ENCODE results near the gene APOD. TPM values are rescaled to one million over a fixed set of nuclear protein-coding genes. Genes with fewer than 3 reads are reported as not detected.

Gene APOD
- total RNA-seq, 1 donor from 2014 or later, result 2.5 TPM

GRCh38 chr3:195587824-195588223 is 4.1 kb upstream of the APOD start:
- intact Hi-C loops (cut with micrococcal nuclease), result loop anchor here (2.0 kb wide), 2 partner anchors 21 to 37 kb away; no protein-coding TSS in a partner anchor

GRCh38 chr3:195587406-195587805 is 3.7 kb upstream of the APOD start:
- intact Hi-C loops (cut with micrococcal nuclease), result loop anchor here (2.0 kb wide), 2 partner anchors 21 to 37 kb away; no protein-coding TSS in a partner anchor

- intact Hi-C loops (cut with micrococcal nuclease), result no loop called here
These were observed 767 bp upstream of the APOD start for GRCh38 chr3:195584543-195584870.

DNA sequence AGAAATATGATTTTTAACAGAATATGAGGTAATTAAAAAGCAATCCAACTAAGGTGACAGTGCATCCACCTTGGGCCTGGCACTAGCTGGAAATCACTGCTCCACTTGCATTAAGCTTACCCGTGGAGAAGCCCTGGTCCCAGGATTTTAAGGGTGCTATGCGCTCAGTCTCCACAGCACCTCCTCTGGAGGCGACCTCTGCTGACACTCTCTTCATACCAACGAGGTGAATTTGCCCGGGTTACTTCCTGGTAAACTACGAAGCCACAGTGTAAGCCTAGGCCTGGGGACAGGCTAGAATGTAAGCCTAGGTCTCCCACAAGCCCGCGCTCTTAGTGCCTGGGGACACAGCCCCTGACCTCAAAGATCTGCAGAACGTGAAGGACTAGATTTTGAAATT is 793 bp downstream of the APOD start:
- intact Hi-C loops (cut with micrococcal nuclease), result no loop called here

DNA sequence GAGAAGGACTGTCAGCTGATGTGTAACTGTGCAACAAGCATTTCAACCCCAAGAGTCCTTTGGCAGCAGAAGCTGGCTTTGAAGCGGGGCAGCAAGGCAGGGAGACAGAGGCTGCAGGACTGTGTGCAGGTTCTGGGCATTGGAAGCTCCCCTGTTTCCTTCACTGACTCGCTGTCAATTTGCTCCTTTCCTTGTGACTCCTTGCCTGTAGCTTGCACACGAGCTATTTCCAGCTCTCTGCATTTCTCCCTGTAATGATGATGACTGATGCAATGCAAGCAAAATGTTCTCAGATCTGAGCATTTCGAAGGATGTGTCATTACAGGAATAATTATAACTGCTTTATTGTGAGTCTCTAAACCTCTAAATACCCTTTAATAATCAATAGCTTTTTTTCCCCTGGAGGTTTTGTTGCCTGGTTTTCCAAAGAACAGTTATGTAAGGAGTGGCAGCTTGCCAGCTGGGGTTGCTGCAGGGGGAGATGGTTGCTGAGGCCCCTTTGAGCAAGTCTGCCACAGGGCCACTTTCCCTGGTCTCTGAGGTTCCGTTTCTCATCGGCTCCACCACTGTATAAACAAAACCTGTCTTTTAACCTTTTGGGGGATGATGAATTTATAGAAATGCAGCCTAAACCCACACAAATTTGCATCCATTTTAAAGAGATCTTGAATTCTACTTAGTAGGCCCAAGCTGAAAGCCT is 2.8 kb downstream of the APOD start:
- intact Hi-C loops (cut with micrococcal nuclease), result no loop called here

DNA sequence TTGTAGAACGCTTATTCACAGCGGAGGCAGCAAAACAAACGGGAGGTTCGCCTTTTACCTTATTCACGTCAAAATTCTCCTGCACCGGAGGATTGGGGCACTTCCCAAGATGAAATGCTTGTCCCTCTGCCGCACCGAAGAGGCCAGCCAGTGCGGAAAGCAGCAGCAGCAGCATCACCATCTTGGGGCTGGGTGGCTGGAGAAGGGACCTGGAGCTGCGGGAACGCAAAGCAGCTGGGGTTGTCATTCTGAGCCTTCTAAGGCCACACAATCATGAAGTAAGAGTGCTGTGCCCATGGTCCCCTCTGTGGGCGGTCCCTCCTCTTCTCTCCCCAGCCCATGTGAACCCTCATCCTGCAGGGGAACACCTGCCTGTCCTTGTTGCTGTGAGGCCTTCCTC is 4.5 kb downstream of the APOD start:
- intact Hi-C loops (cut with micrococcal nuclease), result no loop called here

- intact Hi-C loops (cut with micrococcal nuclease), result no loop called here
These were observed 5.2 kb downstream of the APOD start for GRCh38 chr3:195578565-195578964.

DNA sequence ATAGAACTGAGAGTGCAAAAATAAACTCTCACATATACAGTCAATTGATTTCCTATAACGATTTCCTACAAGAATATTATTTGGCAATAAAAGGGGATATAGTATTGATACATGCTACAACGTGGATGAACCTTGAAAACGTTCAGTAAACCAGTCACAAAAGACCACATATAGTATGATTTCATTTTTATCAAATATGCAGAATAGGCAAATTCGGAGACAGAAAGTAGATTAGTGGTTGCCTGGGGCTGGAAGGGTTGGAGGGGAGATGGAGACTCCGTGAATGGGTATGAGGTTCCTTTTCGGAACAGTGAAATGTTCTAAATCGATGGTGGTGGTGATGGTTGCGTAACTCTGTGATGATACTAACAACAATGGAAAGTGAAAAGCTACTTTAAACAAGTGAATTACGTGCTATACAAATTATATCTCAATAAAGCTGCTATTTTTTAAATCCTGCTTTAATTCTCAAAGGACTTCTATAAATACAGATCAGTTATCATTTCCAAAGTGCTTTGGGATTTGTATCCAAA is 6.0 kb downstream of the APOD start:
- intact Hi-C loops (cut with micrococcal nuclease), result no loop called here

- intact Hi-C loops (cut with micrococcal nuclease), result no loop called here
These were observed 9.0 kb downstream of the APOD start for GRCh38 chr3:195574497-195575304.

GRCh38 chr3:195573611-195574496 is 9.9 kb downstream of the APOD start:
- intact Hi-C loops (cut with micrococcal nuclease), result no loop called here

- intact Hi-C loops (cut with micrococcal nuclease), result no loop called here
These were observed 12.4 kb downstream of the APOD start for GRCh38 chr3:195571361-195571760.

DNA sequence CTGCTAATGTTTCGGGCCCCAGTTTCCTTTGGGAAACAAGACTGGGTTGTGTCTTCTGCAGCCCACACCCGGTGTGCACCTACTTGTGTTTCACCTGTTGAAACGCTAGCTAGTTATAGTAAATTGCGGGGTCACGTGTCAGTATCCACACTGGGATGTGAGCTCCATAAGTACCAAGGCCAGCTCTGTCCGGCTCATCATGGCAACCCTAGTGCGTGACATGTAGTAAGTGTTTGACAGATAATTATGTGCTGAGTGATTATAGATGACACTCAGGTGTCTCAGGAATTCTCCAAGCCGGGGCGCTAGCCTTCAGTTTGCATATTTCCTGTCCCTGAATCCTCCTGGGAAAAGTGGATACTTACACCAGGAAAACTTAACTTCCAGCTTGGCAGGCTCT is 12.8 kb downstream of the APOD start:
- intact Hi-C loops (cut with micrococcal nuclease), result no loop called here

GRCh38 chr3:195570344-195570743 is 13.4 kb downstream of the APOD start:
- intact Hi-C loops (cut with micrococcal nuclease), result no loop called here

- intact Hi-C loops (cut with micrococcal nuclease), result no loop called here
These were observed 15.1 kb downstream of the APOD start for GRCh38 chr3:195568630-195569029.

- intact Hi-C loops (cut with micrococcal nuclease), result no loop called here
These were observed 16.9 kb downstream of the APOD start for GRCh38 chr3:195566797-195567196.

- intact Hi-C loops (cut with micrococcal nuclease), result no loop called here
These were observed 18.0 kb downstream of the APOD start for GRCh38 chr3:195565716-195566115.

- intact Hi-C loops (cut with micrococcal nuclease), result no loop called here
These were observed 20.4 kb downstream of the APOD start for GRCh38 chr3:195563317-195563716.

- intact Hi-C loops (cut with micrococcal nuclease), result loop anchor here (5.0 kb wide), 1 partner anchor 97 kb away; no protein-coding TSS in a partner anchor
These were observed 23.9 kb downstream of the APOD start for GRCh38 chr3:195559723-195560409.

GRCh38 chr3:195558602-195559001 is 25.1 kb downstream of the APOD start:
- intact Hi-C loops (cut with micrococcal nuclease), result loop anchor here (1.0 to 5.0 kb wide), 4 partner anchors 8 to 293 kb away; no protein-coding TSS in a partner anchor

DNA sequence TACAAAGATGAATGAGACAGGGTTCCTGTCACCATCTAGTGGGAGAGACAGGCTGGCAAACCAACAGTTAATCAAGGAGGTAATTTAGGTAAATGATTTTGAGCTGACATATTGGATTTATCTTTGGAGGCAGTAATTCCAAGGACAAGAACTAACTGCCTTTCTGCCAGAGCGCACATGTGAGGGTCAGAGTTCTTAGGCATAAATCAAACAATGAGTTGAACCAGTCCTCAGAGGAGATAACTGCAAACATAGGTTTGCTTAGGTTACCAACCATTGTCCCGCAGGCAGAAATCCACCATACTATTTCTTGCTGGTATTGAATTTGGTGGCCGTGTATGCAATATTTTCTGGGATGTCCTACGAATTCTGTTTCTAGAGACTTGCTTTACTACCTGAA is 26.4 kb downstream of the APOD start:
- intact Hi-C loops (cut with micrococcal nuclease), result loop anchor here (5.0 kb wide), 1 partner anchor 100 kb away; no protein-coding TSS in a partner anchor

DNA sequence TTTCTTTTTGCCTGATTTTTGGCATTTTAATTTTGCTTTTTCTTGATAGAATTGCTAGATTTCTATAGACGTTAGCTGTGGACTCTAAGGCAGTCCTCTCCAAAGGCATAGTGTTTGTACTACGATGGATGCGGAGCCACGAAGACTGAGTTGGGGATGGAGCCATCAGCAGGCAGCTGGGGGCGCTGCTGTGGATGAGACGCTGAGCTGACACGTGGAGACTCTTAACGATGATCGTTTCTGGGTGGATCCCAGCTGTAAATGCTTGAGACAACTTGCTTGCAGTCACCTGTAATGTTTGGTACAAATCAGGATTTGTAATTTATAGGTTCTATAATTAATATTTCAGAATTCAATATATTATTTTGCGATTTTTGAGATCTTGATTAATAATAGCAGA is 27.4 kb downstream of the APOD start:
- intact Hi-C loops (cut with micrococcal nuclease), result loop anchor here (5.0 kb wide), 1 partner anchor 101 kb away; no protein-coding TSS in a partner anchor
